HG02884 (cell line): ENCODE data around the gene PCBP4.
"Not testable (repeated sequence)": the region's sequence is repeated elsewhere in the genome, so short reads cannot be mapped to it uniquely, and the experiment has no call there.

Experiments
- ATAC-seq: cut with Tn5 transposase; IDR thresholded peaks from one replicate; pipeline ENCODE4 v1.9.1; 2021; ENCODE audit warnings: mild to moderate bottlenecking, moderate library complexity; ENCODE audit not compliant: unreplicated experiment

Gene PCBP4

GRCh38 chr3:51994530-51994929, 27.3 kb upstream of the PCBP4 start:
- no peak for ATAC-seq

GRCh38 chr3:51993657-51994056, 26.4 kb upstream of the PCBP4 start:
- not testable (repeated sequence) for ATAC-seq

- ATAC-seq, result no peak
These were observed 24.9 kb upstream of the PCBP4 start for GRCh38 chr3:51992017-51992682.

GRCh38 chr3:51990501-51990971, 23.3 kb upstream of the PCBP4 start:
- not testable (repeated sequence) for ATAC-seq

GRCh38 chr3:51988286-51989146, 21.3 kb upstream of the PCBP4 start:
- ATAC-seq, result no peak

- no peak for ATAC-seq
These were observed 20.3 kb upstream of the PCBP4 start for GRCh38 chr3:51987568-51987967.

GRCh38 chr3:51986010-51986947, 19.0 kb upstream of the PCBP4 start:
- ATAC-seq, result no peak

GRCh38 chr3:51985063-51985462, 17.8 kb upstream of the PCBP4 start:
- no peak for ATAC-seq

- no peak for ATAC-seq
These were observed 17.0 kb upstream of the PCBP4 start for GRCh38 chr3:51984269-51984647.

GRCh38 chr3:51983578-51984268, 16.5 kb upstream of the PCBP4 start:
- ATAC-seq, result no peak

- peak; percentile 68 for ATAC-seq
These were observed 15.8 kb upstream of the PCBP4 start, which contains the start of gene ACY1 for GRCh38 chr3:51982838-51983577. Gene ACY1, plus strand, starts transcription at chr3:51983535. Its CDS starts 530 bp downstream, at chr3:51984065.

GRCh38 chr3:51982352-51982837, 15.1 kb upstream of the PCBP4 start:
- peak; percentile 34 for ATAC-seq

GRCh38 chr3:51980253-51980652, 13.0 kb upstream of the PCBP4 start:
- ATAC-seq, result no peak

GRCh38 chr3:51978143-51978502, 10.9 kb upstream of the PCBP4 start:
- ATAC-seq, result no peak

GRCh38 chr3:51977446-51978142, 10.3 kb upstream of the PCBP4 start:
- ATAC-seq, result no peak

- no peak for ATAC-seq
These were observed 8.7 kb upstream of the PCBP4 start for GRCh38 chr3:51975852-51976549.

- no peak for ATAC-seq
These were observed 8.0 kb upstream of the PCBP4 start, which contains the start of gene ABHD14A for GRCh38 chr3:51974963-51975851. Gene ABHD14A, plus strand, starts transcription at chr3:51975064. Its CDS starts 72 bp downstream, at chr3:51975136.
